Upper lobe of left lung (tissue), 6 donors: ENCODE results near the gene C5AR2. TPM values are rescaled to one million over a fixed set of nuclear protein-coding genes. Genes with fewer than 3 reads are reported as not detected.
A peak's percentile ranks its signal among the peaks of the same experiment; 100 is the strongest.

Source experiments
- ATAC-seq, 2 donors: fragments of 200-7000 bp; cut with Tn5 transposase; one replicate each; pipeline ENCODE4 v1.9.1; 2022; ENCODE audit warnings: mild to moderate bottlenecking in 2 of 2, moderate library complexity in 2 of 2; ENCODE audit not compliant: low FRiP score in 2 of 2
- DNase-seq, 2 donors: peaks; one replicate each; pipeline ENCODE4 v3.0.0-alpha.2; 2019 to 2020
- H3K27ac ChIP-seq, 4 donors: fragments of 200-600 bp; sonication (generic); one replicate each; pipeline ENCODE4 v1.5.1; 2016 to 2019
- H3K27me3 ChIP-seq, 4 donors: fragments of 200-600 bp; sonication (generic); one replicate each; pipeline ENCODE4 v1.5.1; 2017 to 2019
- H3K36me3 ChIP-seq, 4 donors: fragments of 200-600 bp; sonication (generic); one replicate each; pipeline ENCODE4 v1.5.1; 2016 to 2019
- H3K4me1 ChIP-seq, 4 donors: fragments of 200-600 bp; sonication (generic); one replicate each; pipeline ENCODE4 v1.5.1; 2018 to 2019
- H3K4me3 ChIP-seq, 4 donors: fragments of 200-600 bp; sonication (generic); one replicate each; pipeline ENCODE4 v1.5.1; 2017 to 2019; ENCODE audit warnings: mild to moderate bottlenecking in 2 of 4, moderate library complexity in 1 of 4
- H3K9me3 ChIP-seq, 4 donors: fragments of 200-600 bp; sonication (generic); one replicate each; pipeline ENCODE4 v1.5.1; 2018 to 2019
- EP300 ChIP-seq, 4 donors: sonication (generic); formaldehyde crosslinking; IDR thresholded peaks; one replicate each; pipeline ENCODE4 v1.5.1; 2017; ENCODE audit warnings: antibody characterized with exemption in 4 of 4, control low read depth in 2 of 4
- POLR2A ChIP-seq, 4 donors: fragments of 450-650 bp; IDR thresholded peaks; one replicate each; pipeline ENCODE4 v1.5.1; 2016 to 2017; ENCODE audit warnings: antibody characterized with exemption in 4 of 4, mild to moderate bottlenecking in 2 of 4
- POLR2AphosphoS5 ChIP-seq, 2 donors: sonication (generic); formaldehyde crosslinking; IDR thresholded peaks; one replicate each; pipeline ENCODE4 v1.5.1; 2017; ENCODE audit warnings: antibody characterized with exemption in 2 of 2
- WGBS, 2 donors: methylation state at CpG; one replicate each; pipeline ENCODE4 v1.1.5; 2017 to 2018; 5-methylcytosine and 5-hydroxymethylcytosine counted together
- total RNA-seq, 6 donors: library from RNA; depleted of rRNA in 4 of 6; stranded (reverse); fragments of >200 nt in 4 of 6; gene quantifications; one replicate each; pipeline versions ENCODE4 v1.1.0 to v1.2.1, GENCODE V29; 2016 to 2021
- TF ChIP-seq, protein P1 (sequence below), 6 experiments: fragments of 450-650 bp in 4 of 6; fragments of 200-600 bp in 2 of 6; sonication (generic) in 2 of 6; IDR thresholded peaks; one replicate each; pipeline ENCODE4 v1.5.1; 2016 to 2019; ENCODE audit warnings: antibody characterized with exemption in 6 of 6
- donor health status: DM: no; HTN: no; CAD: no; lungs with moderate emphysema.
- donor health status: DM: no; HTN: yes; CAD: no; lungs with severe emphysema.

Gene C5AR2
- total RNA-seq, 6 donors from 2014 or later, result 3.8 to 22.9 (median 10.0) TPM

GRCh38 chr19:47374876-47375693 is 43.1 kb downstream of the C5AR2 start:
- H3K27me3 ChIP-seq, result no peaks in the 10 kb centered on the region
- no peak overlapping the region for H3K27ac ChIP-seq
- no peaks in the 10 kb centered on the region for H3K9me3 ChIP-seq
- H3K36me3 ChIP-seq, result peaks cover 26 to 99% (median 82%) of the 10 kb centered on the region in 4 donors
- TF ChIP-seq POLR2A (IDR thresholded peaks at IDR 0.05) (no peak), EP300 (IDR thresholded peaks at IDR 0.05) (no peak), POLR2AphosphoS5 (IDR thresholded peaks at IDR 0.05) (no peak)
- TF ChIP-seq, protein P1, sequence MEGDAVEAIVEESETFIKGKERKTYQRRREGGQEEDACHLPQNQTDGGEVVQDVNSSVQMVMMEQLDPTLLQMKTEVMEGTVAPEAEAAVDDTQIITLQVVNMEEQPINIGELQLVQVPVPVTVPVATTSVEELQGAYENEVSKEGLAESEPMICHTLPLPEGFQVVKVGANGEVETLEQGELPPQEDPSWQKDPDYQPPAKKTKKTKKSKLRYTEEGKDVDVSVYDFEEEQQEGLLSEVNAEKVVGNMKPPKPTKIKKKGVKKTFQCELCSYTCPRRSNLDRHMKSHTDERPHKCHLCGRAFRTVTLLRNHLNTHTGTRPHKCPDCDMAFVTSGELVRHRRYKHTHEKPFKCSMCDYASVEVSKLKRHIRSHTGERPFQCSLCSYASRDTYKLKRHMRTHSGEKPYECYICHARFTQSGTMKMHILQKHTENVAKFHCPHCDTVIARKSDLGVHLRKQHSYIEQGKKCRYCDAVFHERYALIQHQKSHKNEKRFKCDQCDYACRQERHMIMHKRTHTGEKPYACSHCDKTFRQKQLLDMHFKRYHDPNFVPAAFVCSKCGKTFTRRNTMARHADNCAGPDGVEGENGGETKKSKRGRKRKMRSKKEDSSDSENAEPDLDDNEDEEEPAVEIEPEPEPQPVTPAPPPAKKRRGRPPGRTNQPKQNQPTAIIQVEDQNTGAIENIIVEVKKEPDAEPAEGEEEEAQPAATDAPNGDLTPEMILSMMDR (IDR thresholded peaks at IDR 0.05), result no peak
- 96 to 98% methylated on average over 17 to 30 of the region's 30 CpGs for whole genome bisulfite sequencing, 2 donors
- H3K4me3 ChIP-seq, result no peak overlapping the region
- peak in 1 of 2 donors; percentile 85 for DNase-seq
- ATAC-seq, result no peak
- no peaks in the 10 kb centered on the region for H3K4me1 ChIP-seq

- H3K4me1 ChIP-seq, result no peaks in the 10 kb centered on the region
- ATAC-seq (no peak), DNase-seq (no peak)
- TF ChIP-seq POLR2AphosphoS5 (IDR thresholded peaks at IDR 0.05), result no peak
- no peak for TF ChIP-seq POLR2A (IDR thresholded peaks at IDR 0.05)
- TF ChIP-seq, protein P1 (IDR thresholded peaks at IDR 0.05), result no peak
- no peak for TF ChIP-seq EP300 (IDR thresholded peaks at IDR 0.05)
- no peak overlapping the region for H3K4me3 ChIP-seq
- H3K27ac ChIP-seq, result peak overlapping the region in 1 of 4 donors; percentile 3
- no peaks in the 10 kb centered on the region for H3K27me3 ChIP-seq
- H3K9me3 ChIP-seq, result no peaks in the 10 kb centered on the region
- H3K36me3 ChIP-seq, result peaks cover 26 to 99% (median 85%) of the 10 kb centered on the region in 4 donors
- WGBS, 2 donors, result 91 to 95% methylated on average over 17 to 22 of the region's 30 CpGs
Measured at GRCh38 chr19:47375694-47376588, 44.0 kb downstream of the C5AR2 start.

GRCh38 chr19:47376589-47377144 is 44.7 kb downstream of the C5AR2 start:
- Histone ChIP-seq H3K27ac (peak overlapping the region in 1 of 4 donors; percentile 16), H3K27me3 (no peaks in the 10 kb centered on the region), H3K36me3 (peaks cover 26 to 99% (median 89%) of the 10 kb centered on the region in 4 donors), H3K4me1 (peaks cover 0 to 5% (median 0%) of the 10 kb centered on the region in 4 donors), H3K4me3 (no peak overlapping the region), H3K9me3 (no peaks in the 10 kb centered on the region)
- no peak for DNase-seq
- TF ChIP-seq POLR2A (IDR thresholded peaks at IDR 0.05), result no peak
- TF ChIP-seq POLR2AphosphoS5 (IDR thresholded peaks at IDR 0.05), result no peak
- no peak for TF ChIP-seq EP300 (IDR thresholded peaks at IDR 0.05)
- TF ChIP-seq, protein P1 (IDR thresholded peaks at IDR 0.05), result no peak
- WGBS, 2 donors, result 94% methylated on average over 10 to 13 of the region's 16 CpGs
- peak in 1 of 2 donors; percentile 15 for ATAC-seq

DNA sequence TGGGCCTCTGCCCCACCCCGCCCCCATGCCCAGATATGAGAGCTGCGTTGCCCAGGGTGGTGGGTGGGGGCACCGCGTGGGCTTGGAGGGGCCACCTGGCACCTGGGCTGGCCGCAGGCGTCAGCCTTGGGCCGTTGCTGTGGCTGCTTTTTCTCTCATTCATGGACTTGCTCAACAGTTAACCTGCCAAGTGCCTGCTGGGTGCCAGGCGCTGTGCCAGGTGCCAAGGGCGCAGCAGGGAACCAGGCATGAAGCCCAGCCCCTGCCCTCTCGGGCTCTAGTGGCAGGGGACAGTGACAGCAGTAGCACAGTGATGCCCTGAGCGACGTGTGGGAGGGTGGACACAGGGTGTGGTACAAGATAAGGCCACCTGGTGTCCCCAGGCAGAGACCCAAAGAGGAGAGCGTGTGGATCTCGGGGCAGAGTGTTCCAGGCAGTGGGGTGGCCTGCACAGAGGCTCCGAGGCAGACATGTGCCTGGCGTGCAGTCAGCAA is 45.3 kb downstream of the C5AR2 start:
- ATAC-seq (no peak), DNase-seq (no peak)
- Histone ChIP-seq H3K27ac (peak overlapping the region in 1 of 4 donors; percentile 16), H3K4me3 (no peak overlapping the region), H3K36me3 (peaks cover 26 to 99% (median 91%) of the 10 kb centered on the region in 4 donors), H3K27me3 (no peaks in the 10 kb centered on the region), H3K9me3 (no peaks in the 10 kb centered on the region), H3K4me1 (peaks cover 0 to 10% (median 2%) of the 10 kb centered on the region in 4 donors)
- 91 to 92% methylated on average over 15 to 16 of the region's 16 CpGs for WGBS, 2 donors
- TF ChIP-seq, protein P1 (IDR thresholded peaks at IDR 0.05), result no peak
- no peak for TF ChIP-seq POLR2AphosphoS5 (IDR thresholded peaks at IDR 0.05)
- TF ChIP-seq EP300 (IDR thresholded peaks at IDR 0.05), result no peak
- TF ChIP-seq POLR2A (IDR thresholded peaks at IDR 0.05), result no peak
